Osteoblast (primary cell): ENCODE data around the gene HSF5. TPM values are rescaled to one million over a fixed set of nuclear protein-coding genes. Genes with fewer than 3 reads are reported as not detected.

Experiments
- DNase-seq: peaks from one replicate; pipeline ENCODE4 v3.0.0; 2011; ENCODE audit warnings: low spot score, mixed read lengths; ENCODE audit not compliant: insufficient read length; ENCODE audit errors: missing footprints
- H2AFZ ChIP-seq: 2 replicates; pipeline ENCODE4 v1.6.0; 2011; ENCODE audit warnings: mild to moderate bottlenecking, low read length
- H3K27ac ChIP-seq: 2 replicates; pipeline ENCODE4 v1.5.1; 2011; ENCODE audit warnings: mild to moderate bottlenecking, low read depth, low read length, moderate library complexity
- H3K27me3 ChIP-seq: 2 replicates; pipeline ENCODE4 v1.6.0; 2012; ENCODE audit warnings: mild to moderate bottlenecking, control low read depth, inconsistent platforms, low read length, moderate library complexity; ENCODE audit not compliant: insufficient read depth
- H3K36me3 ChIP-seq: 2 replicates; pipeline ENCODE4 v1.5.1; 2011; ENCODE audit warnings: mild to moderate bottlenecking, low read length, control low read depth, moderate library complexity; ENCODE audit not compliant: insufficient read depth
- H3K4me1 ChIP-seq: 2 replicates; pipeline ENCODE4 v1.5.1; 2011; ENCODE audit warnings: mild to moderate bottlenecking, low read length, control low read depth, moderate library complexity; ENCODE audit not compliant: insufficient read depth
- H3K4me2 ChIP-seq: 2 replicates; pipeline ENCODE4 v1.6.0; 2011; ENCODE audit warnings: mild to moderate bottlenecking, low read length; ENCODE audit not compliant: insufficient read depth
- H3K4me3 ChIP-seq: fragments of 200-600 bp; sonication (generic); 3 replicates; pipeline ENCODE4 v1.5.1; 2012; ENCODE audit warnings: mild to moderate bottlenecking, low read length, inconsistent platforms; ENCODE audit not compliant: insufficient read depth
- H3K79me2 ChIP-seq: 2 replicates; pipeline ENCODE4 v1.6.0; 2012; ENCODE audit warnings: mild to moderate bottlenecking, low read length, control low read depth, inconsistent platforms; ENCODE audit not compliant: insufficient read depth
- H3K9me3 ChIP-seq: 2 replicates; pipeline ENCODE4 v1.5.1; 2011; ENCODE audit warnings: low read depth, low read length, control low read depth
- H4K20me1 ChIP-seq: 2 replicates; pipeline ENCODE4 v1.6.0; 2012; ENCODE audit warnings: mild to moderate bottlenecking, low read length, control low read depth; ENCODE audit not compliant: insufficient read depth
- total RNA-seq: library from RNA; depleted of rRNA; stranded (reverse); fragments of >200 nt; gene quantifications from 2 replicates; pipeline ENCODE4 v1.2.3, GENCODE V29; 2012
- TF ChIP-seq, protein P1 (sequence below): IDR thresholded peaks from 2 replicates; pipeline ENCODE4 v1.5.1; 2011; ENCODE audit warnings: mild to moderate bottlenecking, low read depth, low read length, moderate library complexity; ENCODE audit errors: extremely low read depth

The HSF5 gene
- total RNA-seq, 1 donor: under 0.01 TPM

GRCh38 chr17:58388302-58389190, 99.7 kb downstream of the HSF5 start:
- H2AFZ ChIP-seq: no peak overlapping the region
- peaks cover 14% of the 10 kb centered on the region for H3K27me3 ChIP-seq
- DNase-seq: no peak
- H3K4me2 ChIP-seq: no peak overlapping the region
- no peaks in the 10 kb centered on the region for H3K4me1 ChIP-seq
- H3K36me3 ChIP-seq: no peaks in the 10 kb centered on the region
- H3K9me3 ChIP-seq: no peaks in the 10 kb centered on the region
- H3K27ac ChIP-seq: no peak overlapping the region
- H4K20me1 ChIP-seq: no peaks in the 10 kb centered on the region
- no peak overlapping the region for H3K4me3 ChIP-seq
- H3K79me2 ChIP-seq: no peaks in the 10 kb centered on the region
- TF ChIP-seq, protein P1, sequence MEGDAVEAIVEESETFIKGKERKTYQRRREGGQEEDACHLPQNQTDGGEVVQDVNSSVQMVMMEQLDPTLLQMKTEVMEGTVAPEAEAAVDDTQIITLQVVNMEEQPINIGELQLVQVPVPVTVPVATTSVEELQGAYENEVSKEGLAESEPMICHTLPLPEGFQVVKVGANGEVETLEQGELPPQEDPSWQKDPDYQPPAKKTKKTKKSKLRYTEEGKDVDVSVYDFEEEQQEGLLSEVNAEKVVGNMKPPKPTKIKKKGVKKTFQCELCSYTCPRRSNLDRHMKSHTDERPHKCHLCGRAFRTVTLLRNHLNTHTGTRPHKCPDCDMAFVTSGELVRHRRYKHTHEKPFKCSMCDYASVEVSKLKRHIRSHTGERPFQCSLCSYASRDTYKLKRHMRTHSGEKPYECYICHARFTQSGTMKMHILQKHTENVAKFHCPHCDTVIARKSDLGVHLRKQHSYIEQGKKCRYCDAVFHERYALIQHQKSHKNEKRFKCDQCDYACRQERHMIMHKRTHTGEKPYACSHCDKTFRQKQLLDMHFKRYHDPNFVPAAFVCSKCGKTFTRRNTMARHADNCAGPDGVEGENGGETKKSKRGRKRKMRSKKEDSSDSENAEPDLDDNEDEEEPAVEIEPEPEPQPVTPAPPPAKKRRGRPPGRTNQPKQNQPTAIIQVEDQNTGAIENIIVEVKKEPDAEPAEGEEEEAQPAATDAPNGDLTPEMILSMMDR: no peak

- H3K27me3 ChIP-seq: peaks cover 14% of the 10 kb centered on the region
- no peaks in the 10 kb centered on the region for H3K4me1 ChIP-seq
- no peaks in the 10 kb centered on the region for H3K9me3 ChIP-seq
- H4K20me1 ChIP-seq: no peaks in the 10 kb centered on the region
- no peak for DNase-seq
- no peaks in the 10 kb centered on the region for H3K36me3 ChIP-seq
- no peak overlapping the region for H3K27ac ChIP-seq
- H2AFZ ChIP-seq: no peak overlapping the region
- no peak overlapping the region for H3K4me3 ChIP-seq
- H3K4me2 ChIP-seq: no peak overlapping the region
- TF ChIP-seq, protein P1: no peak
- no peaks in the 10 kb centered on the region for H3K79me2 ChIP-seq
These were observed 100.4 kb downstream of the HSF5 start for GRCh38 chr17:58387834-58388233.

DNA sequence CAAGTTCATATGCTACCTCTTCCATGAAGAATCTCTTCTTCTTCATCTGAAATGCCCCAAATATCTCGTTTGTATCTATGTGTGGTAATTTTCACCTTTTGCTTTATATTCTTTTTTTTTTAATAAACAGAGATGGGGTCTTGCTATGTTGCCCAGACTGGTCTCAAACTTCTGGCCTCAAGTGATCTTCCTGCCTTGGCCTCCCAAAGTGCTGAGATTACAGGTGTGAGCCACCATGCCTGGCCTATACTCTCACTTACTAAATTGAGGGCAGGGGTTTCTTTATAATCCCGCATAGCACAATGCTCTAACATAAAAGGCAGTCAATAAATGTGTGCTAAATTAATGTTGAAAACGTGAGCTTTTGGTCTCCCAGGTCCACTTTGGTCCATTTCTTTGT, 101.5 kb downstream of the HSF5 start:
- DNase-seq: no peak
- Histone ChIP-seq H3K36me3 (no peaks in the 10 kb centered on the region), H3K4me3 (no peak overlapping the region), H2AFZ (no peak overlapping the region), H3K79me2 (no peaks in the 10 kb centered on the region), H3K4me2 (no peak overlapping the region), H3K4me1 (no peaks in the 10 kb centered on the region), H3K27ac (no peak overlapping the region), H3K9me3 (no peaks in the 10 kb centered on the region), H3K27me3 (peaks cover 7% of the 10 kb centered on the region), H4K20me1 (no peaks in the 10 kb centered on the region)
- TF ChIP-seq, protein P1: no peak

- Histone ChIP-seq H2AFZ (no peak overlapping the region), H3K9me3 (no peaks in the 10 kb centered on the region), H3K27me3 (no peaks in the 10 kb centered on the region), H3K4me1 (no peaks in the 10 kb centered on the region), H3K27ac (no peak overlapping the region), H3K79me2 (no peaks in the 10 kb centered on the region), H3K4me2 (no peak overlapping the region), H3K4me3 (no peak overlapping the region), H3K36me3 (no peaks in the 10 kb centered on the region), H4K20me1 (no peaks in the 10 kb centered on the region)
- no peak for DNase-seq
- TF ChIP-seq, protein P1: no peak
These were observed 102.8 kb downstream of the HSF5 start for GRCh38 chr17:58385359-58385899.
